Activated naive CD4-positive, alpha-beta T cell treated with anti-CD3 and anti-CD28 coated beads for 36 hours (primary cell): ENCODE measurements around the gene ZSCAN22. TPM values are rescaled to one million over a fixed set of nuclear protein-coding genes. Genes with fewer than 3 reads are reported as not detected.
A peak's percentile ranks its signal among the peaks of the same experiment; 100 is the strongest.

Experiments used
- CTCF ChIA-PET: fragments of 350-600 bp; sonication (Branson Sonifier 250); formaldehyde crosslinking; loops from one replicate; lab custom pipeline; 2021; ENCODE audit warnings: antibody characterized with exemption; lab: Charles Lee
- DNase-seq: peaks from one replicate; pipeline ENCODE4 v3.0.0-alpha.2; 2020
- H3K27ac Mint-ChIP-seq: one replicate; pipeline ENCODE4 v1.8.0; 2021; ENCODE audit warnings: mild to moderate bottlenecking, mixed read lengths
- H3K27me3 Mint-ChIP-seq: one replicate; pipeline ENCODE4 v1.8.0; 2021; ENCODE audit warnings: low read depth, mixed read lengths
- H3K36me3 Mint-ChIP-seq: one replicate; pipeline ENCODE4 v1.8.0; 2021; ENCODE audit warnings: low read depth, mixed read lengths
- H3K4me1 Mint-ChIP-seq: one replicate; pipeline ENCODE4 v1.8.0; 2021; ENCODE audit warnings: low read depth, mixed read lengths
- H3K4me3 Mint-ChIP-seq: one replicate; pipeline ENCODE4 v1.8.0; 2021; ENCODE audit warnings: mild to moderate bottlenecking, moderate library complexity, mixed read lengths
- H3K9me3 Mint-ChIP-seq: one replicate; pipeline ENCODE4 v1.8.0; 2021; ENCODE audit warnings: mixed read lengths
- intact Hi-C: fragments of 100-400 bp; cut with micrococcal nuclease; formaldehyde crosslinking; loops from one replicate; pipeline ENCODE4 v1.15.1; 2023
- total RNA-seq, 2 experiments: library from RNA; stranded (reverse); gene quantifications; one replicate each; pipeline ENCODE4 v1.2.3, GENCODE V29; 2021

The ZSCAN22 gene
- total RNA-seq: 1 to 10 TPM; 1.2 to 1.3 TPM

DNA sequence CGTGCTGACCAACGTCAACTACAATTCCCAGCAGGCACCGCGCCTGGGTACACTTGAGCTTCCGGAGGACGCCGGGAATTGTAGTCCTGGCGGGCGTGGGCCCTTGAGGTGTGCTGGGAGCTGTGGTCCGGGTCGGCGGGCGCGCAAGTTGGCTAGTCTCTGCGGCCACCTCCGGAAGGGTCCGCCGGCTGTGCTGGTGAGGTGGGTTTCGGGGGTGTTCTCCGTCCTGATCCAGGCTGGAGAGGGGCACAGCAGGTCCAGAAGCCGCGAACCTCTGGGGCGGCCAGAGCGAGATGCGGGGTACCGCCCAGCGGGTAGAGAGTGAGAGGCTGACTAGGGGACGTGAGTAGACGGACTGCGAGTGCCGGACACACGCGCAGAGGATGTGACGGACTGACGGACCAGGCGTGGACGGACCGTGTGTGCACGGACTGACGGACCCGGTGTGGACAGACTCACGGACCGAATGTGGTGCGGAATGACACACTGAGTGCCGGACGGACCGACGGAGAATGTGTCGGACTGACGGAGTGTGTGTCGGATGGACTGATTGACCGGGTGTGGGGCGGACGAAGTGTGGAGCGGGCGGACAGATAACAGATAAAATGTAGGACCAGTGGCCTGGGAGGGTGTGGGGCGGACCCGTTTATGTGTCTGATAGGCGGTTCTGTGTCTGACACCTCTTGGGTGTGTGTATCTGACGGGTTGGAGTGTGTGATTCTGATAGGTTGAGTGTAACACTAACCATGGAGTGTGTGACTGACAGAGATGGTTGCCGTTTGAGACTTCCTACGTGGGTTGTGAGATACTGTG lies at the start of gene ZSCAN22:
ZSCAN22 (plus strand) TSS at position 81 of the 813 bp plus-strand sequence. CDS start 7,809 bp downstream, outside the sequence.
- no peak within 1 kb of the TSS for H3K27ac Mint-ChIP-seq
- no peaks in the 10 kb centered on the region for H3K4me1 Mint-ChIP-seq
- CTCF ChIA-PET: interaction anchor here (1.3 kb wide), 1 partner anchor 18 kb away, joined by 3 read pairs; no protein-coding TSS in a partner anchor
- H3K27me3 Mint-ChIP-seq: no peaks in the 10 kb centered on the region
- H3K36me3 Mint-ChIP-seq: no peaks in the 10 kb centered on the region
- H3K9me3 Mint-ChIP-seq: no peaks in the 10 kb centered on the region
- peak; percentile 95 for DNase-seq
- intact Hi-C loops: loop anchor here (1.0 to 5.0 kb wide), 12 partner anchors 22 to 217 kb away; partner anchors contain the start of genes ERVK3-1, TRIM28, ZBTB45 and ZNF132
- no peak within 1 kb of the TSS for H3K4me3 Mint-ChIP-seq

DNA sequence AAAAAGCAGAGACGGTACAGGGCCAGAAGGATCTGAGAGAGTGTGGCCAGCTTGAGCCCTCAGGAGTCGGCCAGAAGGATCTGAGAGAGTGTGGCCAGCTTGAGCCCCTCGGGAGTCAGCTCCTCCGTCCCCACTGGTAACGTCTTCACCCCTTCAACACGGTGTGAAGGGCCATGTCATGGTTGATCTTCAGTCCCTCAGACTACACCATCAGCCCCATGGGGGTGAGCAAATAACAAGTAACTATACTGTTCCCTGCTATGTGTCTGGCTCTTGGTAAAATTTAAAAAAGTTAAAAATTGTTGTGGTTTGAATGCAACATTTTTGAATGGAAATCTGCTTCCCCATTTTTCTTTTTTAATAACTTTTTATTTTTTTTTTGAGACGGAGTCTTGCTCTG lies 49.6 kb upstream of the ZSCAN22 start:
- CTCF ChIA-PET: interaction anchor here (0.6 kb wide), 1 partner anchor 20 kb away, joined by 5 read pairs; no protein-coding TSS in a partner anchor
- Mint-ChIP-seq H3K27ac (peak overlapping the region; percentile 21), H3K27me3 (no peaks in the 10 kb centered on the region), H3K4me1 (peaks cover 25% of the 10 kb centered on the region), H3K4me3 (peak overlapping the region; percentile 24), H3K9me3 (peaks cover 19% of the 10 kb centered on the region), H3K36me3 (peaks cover 64% of the 10 kb centered on the region)
- intact Hi-C loops: loop anchor here (5.0 kb wide), 1 partner anchor 865 kb away; the partner anchor contains the start of gene ZNF17
- no peak for DNase-seq

DNA sequence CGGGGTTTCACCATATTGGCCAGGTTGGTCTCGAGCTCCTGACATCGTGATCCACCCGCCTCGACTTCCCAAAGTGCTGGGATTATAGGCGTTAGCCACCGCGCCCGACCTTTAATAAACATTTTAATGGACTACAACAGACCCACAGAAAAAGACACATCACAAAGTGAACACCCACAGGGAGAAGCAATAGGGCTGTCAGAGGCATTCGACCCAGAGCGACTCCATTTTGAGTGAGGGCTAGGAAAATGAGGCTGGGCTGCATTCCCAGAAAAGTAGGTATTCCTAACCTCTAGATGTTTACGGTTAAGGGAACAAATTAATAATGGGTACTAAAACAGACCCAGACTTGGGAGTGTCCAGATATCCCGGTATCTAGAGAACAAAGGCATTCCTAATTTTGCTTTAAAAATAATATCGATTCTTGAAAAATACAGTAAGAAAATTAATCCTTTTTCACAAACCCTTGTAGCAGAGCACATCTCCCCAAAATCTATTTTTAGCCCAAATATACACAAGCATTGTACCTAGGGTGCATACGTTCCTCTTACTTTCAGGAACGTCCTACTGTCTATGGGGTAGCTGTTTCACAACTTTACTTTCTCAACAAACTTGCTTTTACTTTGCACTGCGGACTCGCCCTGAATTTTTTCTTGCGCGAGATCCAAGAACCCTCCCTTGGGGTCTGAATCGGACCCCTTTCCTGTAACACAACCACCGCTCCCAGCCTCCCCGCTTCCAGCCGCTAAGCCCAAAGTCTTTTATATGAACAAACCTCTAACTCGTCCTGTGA lies 48.9 kb upstream of the ZSCAN22 start:
- CTCF ChIA-PET: no interaction called here

DNA sequence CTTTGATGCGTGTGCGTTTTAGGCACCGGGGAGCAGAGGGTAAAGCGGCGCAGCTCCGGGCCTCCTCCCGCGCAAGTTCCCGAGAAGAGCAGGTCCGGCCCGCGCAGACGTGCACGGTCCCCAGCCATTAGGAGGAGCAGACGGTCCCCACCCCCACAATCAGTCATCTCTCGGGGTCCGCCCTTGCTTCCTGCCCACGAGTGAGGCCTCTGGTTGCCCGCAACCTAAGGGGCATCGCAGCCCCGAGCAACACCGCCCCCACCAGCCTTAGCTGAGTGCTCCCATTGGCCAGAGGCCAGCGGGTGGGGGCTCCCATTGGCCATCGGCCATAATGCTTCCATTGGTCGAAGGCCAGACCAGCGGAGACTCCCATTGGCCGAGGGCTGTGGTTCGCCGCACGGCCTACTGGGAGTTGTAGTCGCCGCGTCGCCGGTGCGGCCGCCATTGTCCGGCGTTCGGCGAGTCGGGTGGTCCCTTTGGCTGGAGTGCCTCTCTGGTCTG lies 48.2 kb upstream of the ZSCAN22 start, which contains the start of gene ZNF8:
ZNF8 (plus strand) TSS at position 415 of the 501 bp plus-strand sequence. CDS start 127 bp downstream, outside the sequence.
- CTCF ChIA-PET: no interaction called here
- peak within 1 kb of the TSS; percentile 93 for H3K27ac Mint-ChIP-seq
- H3K9me3 Mint-ChIP-seq: peaks cover 21% of the 10 kb centered on the region
- H3K4me1 Mint-ChIP-seq: peaks cover 25% of the 10 kb centered on the region
- H3K4me3 Mint-ChIP-seq: peak within 1 kb of the TSS; percentile 88
- H3K36me3 Mint-ChIP-seq: peaks cover 64% of the 10 kb centered on the region
- peak; percentile 99 for DNase-seq
- no peaks in the 10 kb centered on the region for H3K27me3 Mint-ChIP-seq
- intact Hi-C loops: loop anchor here (1.0 to 5.0 kb wide), 13 partner anchors 27 to 866 kb away; partner anchors contain the start of genes ERVK3-1, MZF1, RPS5 and ZBTB45

More for the DNA sequence above, 48.9 kb upstream of the ZSCAN22 start:
- Mint-ChIP-seq H3K4me1 (peaks cover 25% of the 10 kb centered on the region), H3K27me3 (no peaks in the 10 kb centered on the region), H3K9me3 (peaks cover 19% of the 10 kb centered on the region), H3K27ac (peak overlapping the region; percentile 93), H3K36me3 (peaks cover 60% of the 10 kb centered on the region), H3K4me3 (peak overlapping the region; percentile 88)
- no peak for DNase-seq
- intact Hi-C loops: loop anchor here (1.0 to 5.0 kb wide), 13 partner anchors 27 to 866 kb away; partner anchors contain the start of genes ERVK3-1, MZF1, RPS5 and ZBTB45

DNA sequence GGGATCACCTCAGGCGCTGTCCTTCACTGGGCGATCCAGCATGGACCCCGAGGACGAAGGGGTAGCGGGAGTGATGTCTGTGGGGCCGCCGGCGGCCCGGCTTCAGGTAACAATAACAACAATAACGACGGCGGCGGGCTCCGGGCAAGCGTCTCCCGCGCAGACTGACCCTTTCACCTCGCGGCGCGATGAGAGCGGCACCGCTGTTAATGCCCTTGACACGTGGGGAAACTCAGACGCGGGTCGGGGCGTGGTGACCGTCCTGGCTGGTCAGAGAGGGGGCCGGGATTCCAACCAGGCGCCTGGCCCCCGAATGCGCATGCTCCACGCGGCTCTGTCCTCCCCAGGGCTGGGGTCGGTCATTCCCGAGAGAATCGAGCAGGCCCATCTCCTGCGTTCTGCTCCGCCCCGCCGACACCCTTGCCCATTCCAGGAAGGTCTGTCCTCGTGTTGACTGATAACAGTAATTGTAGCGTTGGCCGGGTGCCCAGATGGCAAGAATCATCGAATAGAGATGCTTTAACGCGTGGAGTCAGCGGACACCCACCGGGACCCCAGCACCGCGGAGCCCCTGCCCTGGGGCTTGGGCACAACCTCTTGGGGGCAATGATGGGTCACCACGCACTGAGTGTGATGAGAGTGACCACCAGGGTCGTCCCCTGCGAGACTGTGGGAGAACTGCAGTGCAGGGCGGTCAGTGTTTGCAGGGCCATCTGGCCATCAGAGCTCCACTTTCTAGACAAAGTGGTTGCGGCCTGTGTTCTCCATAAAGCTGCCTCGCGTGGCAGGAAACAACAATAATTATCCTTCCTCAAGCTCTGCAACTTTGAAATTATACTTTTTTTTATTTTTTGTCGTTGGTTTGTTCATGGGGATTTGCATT lies 47.5 kb upstream of the ZSCAN22 start:
- H3K4me3 Mint-ChIP-seq: peak overlapping the region; percentile 88

DNA sequence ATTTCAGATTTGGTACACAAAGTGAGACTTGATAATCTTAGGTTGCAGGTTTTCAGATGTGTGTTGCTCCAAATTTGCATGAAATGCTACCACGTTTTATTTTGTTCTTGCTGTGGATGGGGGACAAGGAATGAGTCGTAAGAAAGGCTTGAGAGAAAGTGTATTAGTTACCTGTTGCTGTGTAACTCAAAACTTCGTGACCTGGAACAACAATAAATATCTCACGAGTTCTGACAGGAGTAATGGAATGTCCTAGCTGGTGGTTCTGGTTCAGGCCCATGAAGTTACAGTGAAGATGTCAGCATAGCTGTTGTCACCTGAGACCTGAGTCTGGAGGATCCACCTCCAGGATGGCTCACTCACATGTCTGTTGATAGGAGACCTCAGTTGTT lies 46.9 kb upstream of the ZSCAN22 start:
- peaks cover 25% of the 10 kb centered on the region for H3K4me1 Mint-ChIP-seq
- H3K4me3 Mint-ChIP-seq: peak overlapping the region; percentile 88
- peaks cover 14% of the 10 kb centered on the region for H3K9me3 Mint-ChIP-seq
- H3K27me3 Mint-ChIP-seq: no peaks in the 10 kb centered on the region
- H3K27ac Mint-ChIP-seq: peak overlapping the region; percentile 93
- H3K36me3 Mint-ChIP-seq: peaks cover 61% of the 10 kb centered on the region
- intact Hi-C loops: loop anchor here (2.0 to 5.0 kb wide), 4 partner anchors 47 to 868 kb away; partner anchors contain the start of genes RPS5, ZNF17, ZNF544 and ZSCAN22
- CTCF ChIA-PET: no interaction called here
- no peak for DNase-seq

More for the DNA sequence above, 47.5 kb upstream of the ZSCAN22 start:
- Mint-ChIP-seq H3K27ac (peak overlapping the region; percentile 93), H3K36me3 (peaks cover 63% of the 10 kb centered on the region), H3K9me3 (peaks cover 19% of the 10 kb centered on the region), H3K4me1 (peaks cover 25% of the 10 kb centered on the region), H3K27me3 (no peaks in the 10 kb centered on the region)
- DNase-seq: peak; percentile 81
- intact Hi-C loops: loop anchor here (2.0 to 5.0 kb wide), 4 partner anchors 48 to 867 kb away; partner anchors contain the start of genes RPS5, ZNF17, ZNF544 and ZSCAN22
- CTCF ChIA-PET: no interaction called here

DNA sequence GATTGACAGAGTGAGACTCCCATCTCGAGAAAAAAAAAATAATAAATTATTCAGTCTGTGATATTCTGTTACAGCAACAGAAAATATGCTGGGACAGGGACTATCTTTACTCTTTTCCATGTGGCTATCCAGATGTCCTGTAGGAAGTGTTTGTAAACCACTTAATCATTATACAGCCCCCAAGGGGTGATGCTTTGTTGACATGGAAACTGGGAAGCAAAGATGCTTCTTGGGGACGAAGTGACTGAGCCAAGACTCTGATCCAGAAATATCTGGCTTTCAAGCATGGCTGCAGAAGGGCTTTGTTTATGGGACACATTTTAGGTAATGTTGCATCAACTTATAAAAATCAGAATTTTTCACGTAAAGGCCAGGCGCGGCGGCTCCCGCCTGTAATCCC lies 42.6 kb upstream of the ZSCAN22 start:
- DNase-seq: no peak
- intact Hi-C loops: no loop called here
- Mint-ChIP-seq H3K4me1 (peaks cover 20% of the 10 kb centered on the region), H3K9me3 (peaks cover 8% of the 10 kb centered on the region), H3K27ac (no peak overlapping the region), H3K27me3 (no peaks in the 10 kb centered on the region), H3K36me3 (peaks cover 71% of the 10 kb centered on the region), H3K4me3 (no peak overlapping the region)
- CTCF ChIA-PET: no interaction called here

DNA sequence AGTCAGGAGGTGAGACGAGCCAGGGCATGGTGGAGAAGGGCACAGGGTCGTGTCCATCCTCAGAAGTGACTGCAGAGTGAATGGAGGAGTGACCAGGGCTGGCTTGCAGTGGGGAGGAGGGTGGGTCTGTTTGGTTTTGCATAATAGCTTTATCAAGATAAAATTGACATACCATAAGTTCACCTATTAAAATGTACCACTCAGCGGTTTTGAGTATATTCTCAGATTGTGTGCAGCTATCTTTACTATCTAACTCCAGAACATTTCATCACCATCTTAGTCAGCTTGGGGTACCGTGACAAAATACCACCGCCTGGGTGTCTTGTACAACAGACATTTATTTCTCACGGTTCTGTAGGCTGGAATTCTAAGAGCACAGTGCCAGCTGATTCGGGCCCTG lies 34.9 kb upstream of the ZSCAN22 start:
- Mint-ChIP-seq H3K27me3 (no peaks in the 10 kb centered on the region), H3K36me3 (peaks cover 96% of the 10 kb centered on the region), H3K27ac (no peak overlapping the region), H3K9me3 (peaks cover 45% of the 10 kb centered on the region), H3K4me1 (no peaks in the 10 kb centered on the region), H3K4me3 (no peak overlapping the region)
- intact Hi-C loops: no loop called here
- DNase-seq: no peak
- CTCF ChIA-PET: no interaction called here

DNA sequence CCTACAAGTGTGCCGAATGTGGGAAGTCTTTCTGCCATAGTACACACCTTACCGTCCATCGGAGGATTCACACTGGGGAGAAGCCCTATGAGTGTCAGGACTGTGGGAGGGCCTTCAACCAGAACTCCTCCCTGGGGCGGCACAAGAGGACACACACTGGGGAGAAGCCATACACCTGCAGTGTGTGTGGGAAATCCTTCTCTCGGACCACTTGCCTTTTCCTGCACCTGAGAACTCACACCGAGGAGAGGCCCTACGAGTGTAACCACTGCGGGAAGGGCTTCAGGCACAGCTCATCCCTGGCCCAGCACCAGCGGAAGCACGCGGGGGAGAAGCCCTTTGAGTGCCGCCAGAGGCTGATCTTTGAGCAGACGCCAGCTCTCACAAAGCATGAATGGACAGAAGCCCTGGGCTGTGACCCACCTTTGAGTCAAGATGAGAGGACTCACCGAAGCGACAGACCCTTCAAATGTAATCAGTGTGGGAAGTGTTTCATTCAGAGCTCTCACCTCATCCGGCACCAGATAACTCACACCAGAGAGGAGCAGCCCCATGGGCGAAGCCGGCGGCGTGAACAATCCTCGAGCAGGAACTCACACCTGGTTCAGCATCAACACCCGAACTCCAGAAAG lies 31.9 kb upstream of the ZSCAN22 start:
- intact Hi-C loops: no loop called here
- no peak for DNase-seq

DNA sequence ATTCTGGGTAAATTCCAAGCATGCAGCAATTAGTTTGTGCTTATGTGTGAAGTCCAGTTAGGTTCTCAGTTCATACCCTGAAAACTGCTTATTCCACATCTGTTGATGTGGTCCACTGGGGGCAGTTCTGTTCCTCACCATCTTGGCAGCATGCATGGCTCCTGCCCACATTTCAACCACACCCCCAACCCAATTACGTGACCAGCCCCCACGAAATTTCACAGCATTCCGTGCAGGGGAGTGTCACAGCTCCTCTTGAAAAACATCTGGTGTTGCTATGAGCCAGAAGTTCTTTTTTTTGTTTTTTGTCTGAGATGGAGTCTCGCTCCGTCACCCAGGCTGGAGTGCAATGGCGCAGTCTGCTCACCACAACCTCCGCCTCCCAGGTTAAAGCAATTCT lies 30.7 kb upstream of the ZSCAN22 start:
- intact Hi-C loops: no loop called here
- H3K9me3 Mint-ChIP-seq: peaks cover 55% of the 10 kb centered on the region
- no peaks in the 10 kb centered on the region for H3K4me1 Mint-ChIP-seq
- DNase-seq: no peak
- H3K4me3 Mint-ChIP-seq: no peak overlapping the region
- no peaks in the 10 kb centered on the region for H3K27me3 Mint-ChIP-seq
- CTCF ChIA-PET: interaction anchor here (1.1 kb wide), 1 partner anchor 19 kb away, joined by 5 read pairs; no protein-coding TSS in a partner anchor
- peaks cover 92% of the 10 kb centered on the region for H3K36me3 Mint-ChIP-seq
- H3K27ac Mint-ChIP-seq: no peak overlapping the region

More for the DNA sequence above, 31.9 kb upstream of the ZSCAN22 start:
- CTCF ChIA-PET: no interaction called here
- peaks cover 49% of the 10 kb centered on the region for H3K9me3 Mint-ChIP-seq
- H3K27ac Mint-ChIP-seq: no peak overlapping the region
- H3K36me3 Mint-ChIP-seq: peaks cover 91% of the 10 kb centered on the region
- no peaks in the 10 kb centered on the region for H3K4me1 Mint-ChIP-seq
- H3K27me3 Mint-ChIP-seq: no peaks in the 10 kb centered on the region
- H3K4me3 Mint-ChIP-seq: no peak overlapping the region
